ENCODE data around the gene MSH2. TPM values are rescaled to one million over a fixed set of nuclear protein-coding genes. Genes with fewer than 3 reads are reported as not detected.

Gene MSH2
- total and polyA plus RNA-seq, 2 experiments from 2014 or later, result 20.8 to 27.7 TPM

DNA sequence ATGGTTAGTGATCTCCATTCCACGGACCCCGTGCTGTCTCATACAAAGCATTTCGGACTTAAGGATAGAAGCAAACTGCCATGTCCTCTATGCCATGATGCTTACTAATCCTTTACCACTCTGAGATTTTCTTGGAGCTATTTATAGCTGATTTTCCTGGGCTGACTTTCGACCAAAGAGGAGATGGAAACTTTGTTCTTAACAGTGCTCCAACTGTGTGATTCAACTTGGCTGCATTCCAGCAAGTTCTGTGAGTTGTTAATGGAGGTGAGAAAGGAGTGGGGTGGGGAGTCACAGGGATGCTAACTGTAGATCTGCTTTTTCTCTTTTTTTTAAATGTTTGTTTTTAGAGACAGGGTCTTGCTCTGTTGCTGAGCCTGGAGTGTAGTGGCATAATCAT, 45.5 kb upstream of the MSH2 start:
- peaks cover 27% of the 10 kb centered on the region for H3K4me1 ChIP-seq (ENCODE audit: insufficient read depth)
- DNase-seq (ENCODE audit: low spot score), result peak; percentile 87
- no peaks in the 10 kb centered on the region for H3K9me2 ChIP-seq (replicated peaks; ENCODE audit: insufficient read depth)
- TF ChIP-seq, protein P1, sequence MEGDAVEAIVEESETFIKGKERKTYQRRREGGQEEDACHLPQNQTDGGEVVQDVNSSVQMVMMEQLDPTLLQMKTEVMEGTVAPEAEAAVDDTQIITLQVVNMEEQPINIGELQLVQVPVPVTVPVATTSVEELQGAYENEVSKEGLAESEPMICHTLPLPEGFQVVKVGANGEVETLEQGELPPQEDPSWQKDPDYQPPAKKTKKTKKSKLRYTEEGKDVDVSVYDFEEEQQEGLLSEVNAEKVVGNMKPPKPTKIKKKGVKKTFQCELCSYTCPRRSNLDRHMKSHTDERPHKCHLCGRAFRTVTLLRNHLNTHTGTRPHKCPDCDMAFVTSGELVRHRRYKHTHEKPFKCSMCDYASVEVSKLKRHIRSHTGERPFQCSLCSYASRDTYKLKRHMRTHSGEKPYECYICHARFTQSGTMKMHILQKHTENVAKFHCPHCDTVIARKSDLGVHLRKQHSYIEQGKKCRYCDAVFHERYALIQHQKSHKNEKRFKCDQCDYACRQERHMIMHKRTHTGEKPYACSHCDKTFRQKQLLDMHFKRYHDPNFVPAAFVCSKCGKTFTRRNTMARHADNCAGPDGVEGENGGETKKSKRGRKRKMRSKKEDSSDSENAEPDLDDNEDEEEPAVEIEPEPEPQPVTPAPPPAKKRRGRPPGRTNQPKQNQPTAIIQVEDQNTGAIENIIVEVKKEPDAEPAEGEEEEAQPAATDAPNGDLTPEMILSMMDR (IDR thresholded peaks at IDR 0.05; ENCODE audit: poor library complexity), result no peak
- no peak for TF ChIP-seq EZH2 (IDR thresholded peaks at IDR 0.05; ENCODE audit: borderline replicate concordance)
- no peak for TF ChIP-seq EZH2phosphoT487 (IDR thresholded peaks at IDR 0.05; ENCODE audit: low read depth, severe bottlenecking, unreplicated experiment)
- peak overlapping the region; percentile 65 for H3K27ac ChIP-seq
- H3K4me3 ChIP-seq, result no peak overlapping the region
- H3K36me3 ChIP-seq (replicated peaks; ENCODE audit: insufficient read depth, low read depth), result no peaks in the 10 kb centered on the region
- H2AFZ ChIP-seq, result no peak overlapping the region
- H3K79me2 ChIP-seq, result no peaks in the 10 kb centered on the region
- no peaks in the 10 kb centered on the region for H3K9me3 ChIP-seq (ENCODE audit: low read depth)
- 39% methylated on average over 4 of the region's 4 CpGs for WGBS (ENCODE audit: low lambda C conversion rate, missing lambda C conversion rate)
- H3K27me3 ChIP-seq, result no peaks in the 10 kb centered on the region
- no peak overlapping the region for H3K4me2 ChIP-seq
- H4K20me1 ChIP-seq (ENCODE audit: insufficient read depth, poor library complexity, severe bottlenecking), result no peaks in the 10 kb centered on the region

DNA sequence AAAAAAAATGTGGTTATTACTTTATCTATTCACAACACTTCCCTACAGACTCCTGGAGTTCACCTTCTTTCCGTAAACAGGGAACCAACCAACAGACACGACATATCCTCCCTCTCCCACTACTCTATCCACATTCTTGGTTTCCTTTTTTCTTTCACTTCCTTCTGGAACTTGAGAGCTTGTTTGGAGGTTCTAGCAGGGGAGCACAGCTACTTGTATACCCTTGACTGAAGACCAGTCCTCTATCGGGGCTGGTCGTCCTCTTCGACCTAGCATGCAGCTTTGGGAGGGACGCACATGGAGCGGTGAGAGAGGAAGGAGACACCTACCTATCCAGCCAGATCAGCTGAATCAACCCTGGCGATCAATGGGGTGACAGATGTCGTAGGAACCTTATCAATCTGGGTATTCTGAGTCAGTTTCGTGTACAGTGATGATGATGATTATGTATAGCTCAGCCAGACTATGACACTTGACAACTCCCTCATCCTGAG, 43.5 kb upstream of the MSH2 start:
- Histone ChIP-seq H3K36me3 (replicated peaks; ENCODE audit: insufficient read depth, low read depth) (no peaks in the 10 kb centered on the region), H3K79me2 (no peaks in the 10 kb centered on the region), H3K9me3 (ENCODE audit: low read depth) (no peaks in the 10 kb centered on the region), H4K20me1 (ENCODE audit: insufficient read depth, poor library complexity, severe bottlenecking) (no peaks in the 10 kb centered on the region), H3K4me1 (ENCODE audit: insufficient read depth) (peaks cover 24% of the 10 kb centered on the region), H3K27me3 (no peaks in the 10 kb centered on the region), H2AFZ (no peak overlapping the region), H3K4me2 (no peak overlapping the region), H3K27ac (peak overlapping the region; percentile 91), H3K9me2 (replicated peaks; ENCODE audit: insufficient read depth) (no peaks in the 10 kb centered on the region), H3K4me3 (no peak overlapping the region)
- TF ChIP-seq, protein P1 (IDR thresholded peaks at IDR 0.05; ENCODE audit: poor library complexity), result no peak
- no peak for TF ChIP-seq EZH2 (IDR thresholded peaks at IDR 0.05; ENCODE audit: borderline replicate concordance)
- TF ChIP-seq EZH2phosphoT487 (IDR thresholded peaks at IDR 0.05; ENCODE audit: low read depth, severe bottlenecking, unreplicated experiment), result no peak
- 90% methylated on average over 10 of the region's 10 CpGs for WGBS (ENCODE audit: low lambda C conversion rate, missing lambda C conversion rate)
- no peak for DNase-seq (ENCODE audit: low spot score)

DNA sequence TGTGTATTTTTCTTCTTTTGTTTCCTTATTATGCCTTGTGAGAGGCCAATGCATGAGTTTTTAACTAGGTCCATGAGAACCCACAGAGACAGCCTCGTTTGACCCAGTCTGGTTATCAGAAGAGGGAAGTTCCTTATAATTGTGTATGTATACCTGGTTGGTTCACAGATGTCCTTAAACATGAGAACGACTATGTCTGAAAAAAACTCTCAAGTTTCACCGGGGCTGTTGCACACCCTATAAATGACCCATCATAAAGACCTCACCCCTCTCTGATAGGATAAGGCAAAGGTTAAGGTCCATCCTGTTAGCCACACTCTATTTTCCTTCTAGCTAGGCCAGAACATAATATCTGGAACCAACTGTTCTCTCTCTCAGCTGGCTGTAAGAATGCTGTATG, 42.7 kb upstream of the MSH2 start:
- Histone ChIP-seq H3K4me2 (peak overlapping the region; percentile 19), H3K27me3 (no peaks in the 10 kb centered on the region), H3K9me3 (ENCODE audit: low read depth) (no peaks in the 10 kb centered on the region), H3K4me1 (ENCODE audit: insufficient read depth) (peaks cover 15% of the 10 kb centered on the region), H3K9me2 (replicated peaks; ENCODE audit: insufficient read depth) (no peaks in the 10 kb centered on the region), H3K79me2 (no peaks in the 10 kb centered on the region), H4K20me1 (ENCODE audit: insufficient read depth, poor library complexity, severe bottlenecking) (no peaks in the 10 kb centered on the region), H3K4me3 (no peak overlapping the region), H3K36me3 (replicated peaks; ENCODE audit: insufficient read depth, low read depth) (no peaks in the 10 kb centered on the region), H3K27ac (peak overlapping the region; percentile 91), H2AFZ (no peak overlapping the region)
- no peak for TF ChIP-seq EZH2 (IDR thresholded peaks at IDR 0.05; ENCODE audit: borderline replicate concordance)
- no peak for TF ChIP-seq EZH2phosphoT487 (IDR thresholded peaks at IDR 0.05; ENCODE audit: low read depth, severe bottlenecking, unreplicated experiment)
- TF ChIP-seq, protein P1 (IDR thresholded peaks at IDR 0.05; ENCODE audit: poor library complexity), result no peak
- peak; percentile 50 for DNase-seq (ENCODE audit: low spot score)
- WGBS (ENCODE audit: low lambda C conversion rate, missing lambda C conversion rate), result 42% methylated on average over 3 of the region's 3 CpGs
